HEK293 (cell line): ENCODE results near the gene GIPC2.

Experiments used
- KLF1 ChIP-seq: fragments of 450-650 bp; formaldehyde crosslinking; IDR thresholded peaks from 2 replicates; pipeline ENCODE4 v1.5.1; 2016; ENCODE audit warnings: missing biosample characterization, missing genetic modification characterization
- KLF10 ChIP-seq: fragments of 450-650 bp; IDR thresholded peaks from 2 replicates; pipeline ENCODE4 v1.5.1; 2018; ENCODE audit warnings: missing biosample characterization, mild to moderate bottlenecking, missing genetic modification characterization
- MZF1 ChIP-seq: fragments of 450-650 bp; formaldehyde crosslinking; IDR thresholded peaks from 2 replicates; pipeline ENCODE4 v1.5.1; 2017; ENCODE audit warnings: missing biosample characterization, missing genetic modification characterization, borderline replicate concordance
- OSR2 ChIP-seq: fragments of 450-650 bp; formaldehyde crosslinking; IDR thresholded peaks from 2 replicates; pipeline ENCODE4 v1.5.1; 2016; ENCODE audit warnings: missing biosample characterization, missing genetic modification characterization
- PRDM1 ChIP-seq: fragments of 450-650 bp; formaldehyde crosslinking; IDR thresholded peaks from 2 replicates; pipeline ENCODE4; 2016; ENCODE audit warnings: missing biosample characterization, missing genetic modification characterization
- PRDM4 ChIP-seq: fragments of 450-650 bp; formaldehyde crosslinking; IDR thresholded peaks from 2 replicates; pipeline ENCODE4 v1.5.1; 2017; ENCODE audit warnings: missing biosample characterization, missing genetic modification characterization
- SCRT1 ChIP-seq: fragments of 450-650 bp; formaldehyde crosslinking; IDR thresholded peaks from 2 replicates; pipeline ENCODE4 v1.5.1; 2016; ENCODE audit warnings: missing biosample characterization, missing genetic modification characterization, borderline replicate concordance
- SP2 ChIP-seq: fragments of 450-650 bp; formaldehyde crosslinking; IDR thresholded peaks from 2 replicates; pipeline ENCODE4 v1.5.1; 2016; ENCODE audit warnings: missing biosample characterization, missing genetic modification characterization
- ZBTB11 ChIP-seq: fragments of 450-650 bp; formaldehyde crosslinking; conservative IDR thresholded peaks from 2 replicates; pipeline ENCODE4 v1.5.1; 2016; ENCODE audit warnings: low read depth, missing biosample characterization, missing genetic modification characterization
- ZBTB17 ChIP-seq: fragments of 450-650 bp; formaldehyde crosslinking; IDR thresholded peaks from 2 replicates; pipeline ENCODE4 v1.5.1; 2016; ENCODE audit warnings: missing biosample characterization, missing genetic modification characterization
- ZFHX2 ChIP-seq: fragments of 450-650 bp; formaldehyde crosslinking; conservative IDR thresholded peaks from 2 replicates; pipeline ENCODE4 v1.5.1; 2016; ENCODE audit warnings: missing biosample characterization, missing genetic modification characterization
- ZNF138 ChIP-seq: fragments of 450-650 bp; formaldehyde crosslinking; IDR thresholded peaks from 2 replicates; pipeline ENCODE4 v1.5.1; 2016; ENCODE audit warnings: missing biosample characterization, missing genetic modification characterization, borderline replicate concordance
- ZNF202 ChIP-seq: fragments of 450-650 bp; formaldehyde crosslinking; IDR thresholded peaks from 2 replicates; pipeline ENCODE4 v1.5.1; 2016; ENCODE audit warnings: missing biosample characterization, missing genetic modification characterization, borderline replicate concordance
- ZNF211 ChIP-seq: fragments of 450-650 bp; formaldehyde crosslinking; IDR thresholded peaks from 2 replicates; pipeline ENCODE4 v1.5.1; 2016; ENCODE audit warnings: low read depth, missing biosample characterization, missing genetic modification characterization
- ZNF266 ChIP-seq: fragments of 450-650 bp; formaldehyde crosslinking; IDR thresholded peaks from 2 replicates; pipeline ENCODE4 v1.5.1; 2016; ENCODE audit warnings: missing biosample characterization, missing genetic modification characterization, low read depth
- ZNF292 ChIP-seq: fragments of 450-650 bp; formaldehyde crosslinking; IDR thresholded peaks from 2 replicates; pipeline ENCODE4 v1.5.1; 2016; ENCODE audit warnings: low read depth, missing biosample characterization, missing genetic modification characterization, borderline replicate concordance
- ZNF341 ChIP-seq: fragments of 450-650 bp; formaldehyde crosslinking; IDR thresholded peaks from 2 replicates; pipeline ENCODE4; 2016; ENCODE audit warnings: low read depth, missing biosample characterization, missing genetic modification characterization
- ZNF366 ChIP-seq: fragments of 450-650 bp; formaldehyde crosslinking; conservative IDR thresholded peaks from 2 replicates; pipeline ENCODE4 v1.5.1; 2016; ENCODE audit warnings: missing biosample characterization, missing genetic modification characterization
- ZNF404 ChIP-seq: fragments of 450-650 bp; formaldehyde crosslinking; IDR thresholded peaks from 2 replicates; pipeline ENCODE4 v1.5.1; 2017; ENCODE audit warnings: missing biosample characterization, missing genetic modification characterization
- ZNF449 ChIP-seq: fragments of 450-650 bp; formaldehyde crosslinking; IDR thresholded peaks from 2 replicates; pipeline ENCODE4 v1.5.1; 2017; ENCODE audit warnings: missing biosample characterization, mild to moderate bottlenecking, missing genetic modification characterization, moderate library complexity
- ZNF518A ChIP-seq: fragments of 450-650 bp; formaldehyde crosslinking; conservative IDR thresholded peaks from 2 replicates; pipeline ENCODE4 v1.5.1; 2016; ENCODE audit warnings: low read depth, missing biosample characterization, missing genetic modification characterization
- ZNF529 ChIP-seq: fragments of 450-650 bp; formaldehyde crosslinking; IDR thresholded peaks from 2 replicates; pipeline ENCODE4 v1.5.1; 2017; ENCODE audit warnings: missing genetic modification characterization, missing biosample characterization; ENCODE audit not compliant: insufficient replicate concordance
- ZNF580 ChIP-seq: fragments of 450-650 bp; formaldehyde crosslinking; IDR thresholded peaks from 2 replicates; pipeline ENCODE4 v1.5.1; 2016; ENCODE audit warnings: missing biosample characterization, missing genetic modification characterization
- ZNF658 ChIP-seq: fragments of 450-650 bp; formaldehyde crosslinking; IDR thresholded peaks from 2 replicates; pipeline ENCODE4; 2016; ENCODE audit warnings: missing biosample characterization, missing genetic modification characterization
- ZNF777 ChIP-seq: fragments of 450-650 bp; formaldehyde crosslinking; IDR thresholded peaks from 2 replicates; pipeline ENCODE4 v1.5.1; 2017; ENCODE audit warnings: missing biosample characterization, missing genetic modification characterization, borderline replicate concordance
- ZSCAN30 ChIP-seq: fragments of 450-650 bp; IDR thresholded peaks from 2 replicates; pipeline ENCODE4 v1.5.1; 2018; ENCODE audit warnings: missing biosample characterization, mild to moderate bottlenecking, missing genetic modification characterization, moderate library complexity
- ZXDB ChIP-seq: fragments of 450-650 bp; formaldehyde crosslinking; IDR thresholded peaks from 2 replicates; pipeline ENCODE4 v1.5.1; 2016; ENCODE audit warnings: missing biosample characterization, missing genetic modification characterization

The GIPC2 gene

GRCh38 chr1:78003882-78004718, 41.7 kb upstream of the GIPC2 start (continued):
- TF ChIP-seq SCRT1 (no peak), ZNF366 (peak; percentile 38; the same call in 1 of the 2 replicates), ZNF529 (tag by site-specific recombination) (no peak), PRDM4 (tag by site-specific recombination) (no peak), ZNF658 (tag by site-specific recombination) (no peak), PRDM1 (no peak), ZNF266 (tag by site-specific recombination) (no peak), MZF1 (tag by site-specific recombination) (peak; percentile 89), ZNF202 (tag by site-specific recombination) (no peak), ZNF449 (no peak), ZNF518A (tag by site-specific recombination) (no peak), ZNF777 (tag by site-specific recombination) (no peak), ZNF292 (tag by site-specific recombination) (no peak), ZNF341 (tag by site-specific recombination) (no peak), KLF1 (tag by site-specific recombination) (no peak), ZBTB17 (tag by site-specific recombination) (no peak), ZNF404 (tag by site-specific recombination) (no peak), ZNF138 (tag by site-specific recombination) (no peak), KLF10 (tag by site-specific recombination) (peak; percentile 64), ZSCAN30 (tag by site-specific recombination) (peak; percentile 15; the same call in 1 of the 2 replicates), ZBTB11 (no peak), ZNF580 (no peak), SP2 (tag by site-specific recombination) (no peak), OSR2 (tag by site-specific recombination) (peak; percentile 39; the same call in 1 of the 2 replicates), ZXDB (tag by site-specific recombination) (0 out of 2 replicates have a peak, but pooled peaks have one; percentile 31), ZNF211 (no peak), ZFHX2 (tag by site-specific recombination) (no peak)
